AG04449 (cell line): ENCODE data around the gene MT1A.
A peak's percentile ranks its signal among the peaks of the same experiment; 100 is the strongest.

Source experiments
- CTCF ChIA-PET: fragments of 350-600 bp; formaldehyde crosslinking; extraction: SDS; loops from one replicate; lab custom pipeline; 2021; ENCODE audit warnings: antibody characterized with exemption; lab: Yijun Ruan, JAX
- POLR2A ChIA-PET: fragments of 400-600, 350-600 bp; formaldehyde crosslinking; extraction: SDS; loops from one replicate; lab custom pipeline; 2020; ENCODE audit warnings: antibody characterized with exemption, inconsistent platforms; lab: Yijun Ruan, JAX
- DNase-seq: peaks from one replicate; pipeline ENCODE4 v3.0.0-alpha.2; 2010; ENCODE audit warnings: low read depth, low spot score
- H3K4me3 ChIP-seq: 2 replicates; pipeline ENCODE4 v1.5.1; 2011; ENCODE audit warnings: low read depth, mild to moderate bottlenecking, control low read depth, low read length
- TF ChIP-seq, protein P1 (sequence below): IDR thresholded peaks from one replicate; pipeline ENCODE4 v1.5.1; 2011; ENCODE audit warnings: mild to moderate bottlenecking, moderate library complexity, low read length, control low read depth, inconsistent platforms; ENCODE audit not compliant: insufficient read depth; ENCODE audit errors: missing control alignments

MT1A gene

DNA sequence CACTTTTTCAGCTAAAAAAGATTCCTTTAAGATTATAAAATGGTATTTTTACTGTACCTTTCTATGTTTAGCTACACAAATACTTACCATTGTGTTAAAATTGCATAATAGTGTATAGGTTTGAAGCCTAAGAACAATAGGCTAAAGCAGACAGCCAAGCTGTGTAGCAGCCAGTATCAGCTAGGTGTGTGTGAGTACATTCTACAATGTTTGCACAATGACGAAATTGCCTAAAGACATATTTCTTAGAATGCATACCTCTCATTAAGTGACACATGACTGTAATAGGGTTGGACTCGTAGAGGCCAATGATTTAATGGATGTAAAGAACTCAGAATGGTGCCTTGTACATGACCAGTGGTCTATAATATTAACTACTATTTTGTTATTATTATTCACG lies 11.4 kb downstream of the MT1A start:
- H3K4me3 ChIP-seq, result no peak overlapping the region
- POLR2A ChIA-PET, result no interaction called here
- TF ChIP-seq, protein P1, sequence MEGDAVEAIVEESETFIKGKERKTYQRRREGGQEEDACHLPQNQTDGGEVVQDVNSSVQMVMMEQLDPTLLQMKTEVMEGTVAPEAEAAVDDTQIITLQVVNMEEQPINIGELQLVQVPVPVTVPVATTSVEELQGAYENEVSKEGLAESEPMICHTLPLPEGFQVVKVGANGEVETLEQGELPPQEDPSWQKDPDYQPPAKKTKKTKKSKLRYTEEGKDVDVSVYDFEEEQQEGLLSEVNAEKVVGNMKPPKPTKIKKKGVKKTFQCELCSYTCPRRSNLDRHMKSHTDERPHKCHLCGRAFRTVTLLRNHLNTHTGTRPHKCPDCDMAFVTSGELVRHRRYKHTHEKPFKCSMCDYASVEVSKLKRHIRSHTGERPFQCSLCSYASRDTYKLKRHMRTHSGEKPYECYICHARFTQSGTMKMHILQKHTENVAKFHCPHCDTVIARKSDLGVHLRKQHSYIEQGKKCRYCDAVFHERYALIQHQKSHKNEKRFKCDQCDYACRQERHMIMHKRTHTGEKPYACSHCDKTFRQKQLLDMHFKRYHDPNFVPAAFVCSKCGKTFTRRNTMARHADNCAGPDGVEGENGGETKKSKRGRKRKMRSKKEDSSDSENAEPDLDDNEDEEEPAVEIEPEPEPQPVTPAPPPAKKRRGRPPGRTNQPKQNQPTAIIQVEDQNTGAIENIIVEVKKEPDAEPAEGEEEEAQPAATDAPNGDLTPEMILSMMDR, result no peak
- DNase-seq, result no peak
- CTCF ChIA-PET, result no interaction called here

DNA sequence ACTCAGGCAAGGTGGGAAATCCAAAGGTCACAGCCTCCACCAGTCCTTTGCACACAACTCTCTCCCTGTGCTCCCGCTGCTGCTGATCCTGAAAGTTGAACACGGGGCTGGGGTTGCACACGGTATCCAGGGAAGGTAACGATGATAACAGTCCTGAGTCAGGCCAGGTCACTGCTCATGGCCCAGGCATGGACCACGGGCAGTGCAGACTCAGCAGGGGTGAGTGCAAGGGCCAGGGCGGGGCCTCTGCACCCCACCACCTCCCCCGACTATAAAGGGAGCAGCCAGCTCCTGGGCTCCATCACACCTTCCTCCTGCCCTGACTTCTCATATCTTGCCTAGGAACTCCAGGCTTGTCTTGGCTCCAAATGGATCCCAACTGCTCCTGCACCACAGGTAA lies 13.1 kb downstream of the MT1A start, which contains the start of gene MT1B:
TSS of gene MT1B (plus strand) at position 301 of the 400 bp plus-strand sequence. CDS start at position 369, 68 bp downstream.
- ChIA-PET CTCF (no interaction called here), POLR2A (no interaction called here)
- DNase-seq, result no peak
- H3K4me3 ChIP-seq, result no peak within 1 kb of the TSS
- TF ChIP-seq, protein P1, result no peak

DNA sequence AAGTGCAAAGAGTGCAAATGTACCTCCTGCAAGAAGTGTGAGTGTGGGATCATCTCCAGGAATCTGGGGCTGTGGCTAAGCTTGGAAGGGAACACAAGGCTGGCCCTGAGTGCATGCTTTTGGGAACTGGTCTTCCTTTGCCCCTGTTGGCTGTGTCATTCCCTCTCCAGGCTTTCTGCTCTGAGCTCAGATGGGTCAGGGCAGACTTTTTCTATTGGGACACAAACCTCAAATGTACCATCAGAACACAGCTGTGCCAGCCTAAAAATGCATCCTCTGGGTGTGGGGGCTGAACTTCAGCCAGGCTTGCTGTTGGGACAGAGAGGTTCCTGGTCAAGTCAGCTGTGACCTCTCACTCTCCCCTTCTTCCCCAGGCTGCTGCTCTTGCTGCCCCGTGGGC lies 14.1 kb downstream of the MT1A start:
- H3K4me3 ChIP-seq, result no peak overlapping the region
- no peak for DNase-seq
- POLR2A ChIA-PET, result no interaction called here
- CTCF ChIA-PET, result interaction anchor here (1.5 kb wide), 1 partner anchor 9 kb away, joined by 7 read pairs; no protein-coding TSS in a partner anchor
- TF ChIP-seq, protein P1, result no peak

DNA sequence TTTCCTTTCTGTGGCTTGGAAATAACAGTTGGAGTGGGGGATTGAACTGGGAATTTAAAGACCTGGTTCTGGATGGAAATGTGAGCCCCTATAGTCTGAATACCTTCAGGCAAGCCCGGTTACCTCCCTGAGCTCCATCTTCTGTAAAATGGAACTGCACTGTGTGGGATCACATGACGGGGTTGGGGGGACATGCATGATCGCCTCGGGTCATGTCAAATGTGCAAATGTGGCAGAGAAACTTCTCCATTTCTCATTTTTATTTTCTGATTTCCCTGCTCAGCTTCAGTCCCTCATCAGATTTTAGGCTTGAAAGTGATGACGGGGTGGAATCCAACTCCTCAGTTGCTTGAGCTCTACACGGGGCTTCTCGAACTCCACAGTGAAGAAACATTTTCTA lies 14.8 kb downstream of the MT1A start:
- TF ChIP-seq, protein P1, result no peak
- CTCF ChIA-PET, result interaction anchor here (1.5 kb wide), 1 partner anchor 9 kb away, joined by 7 read pairs; no protein-coding TSS in a partner anchor
- POLR2A ChIA-PET, result no interaction called here
- H3K4me3 ChIP-seq, result no peak overlapping the region
- DNase-seq, result no peak

DNA sequence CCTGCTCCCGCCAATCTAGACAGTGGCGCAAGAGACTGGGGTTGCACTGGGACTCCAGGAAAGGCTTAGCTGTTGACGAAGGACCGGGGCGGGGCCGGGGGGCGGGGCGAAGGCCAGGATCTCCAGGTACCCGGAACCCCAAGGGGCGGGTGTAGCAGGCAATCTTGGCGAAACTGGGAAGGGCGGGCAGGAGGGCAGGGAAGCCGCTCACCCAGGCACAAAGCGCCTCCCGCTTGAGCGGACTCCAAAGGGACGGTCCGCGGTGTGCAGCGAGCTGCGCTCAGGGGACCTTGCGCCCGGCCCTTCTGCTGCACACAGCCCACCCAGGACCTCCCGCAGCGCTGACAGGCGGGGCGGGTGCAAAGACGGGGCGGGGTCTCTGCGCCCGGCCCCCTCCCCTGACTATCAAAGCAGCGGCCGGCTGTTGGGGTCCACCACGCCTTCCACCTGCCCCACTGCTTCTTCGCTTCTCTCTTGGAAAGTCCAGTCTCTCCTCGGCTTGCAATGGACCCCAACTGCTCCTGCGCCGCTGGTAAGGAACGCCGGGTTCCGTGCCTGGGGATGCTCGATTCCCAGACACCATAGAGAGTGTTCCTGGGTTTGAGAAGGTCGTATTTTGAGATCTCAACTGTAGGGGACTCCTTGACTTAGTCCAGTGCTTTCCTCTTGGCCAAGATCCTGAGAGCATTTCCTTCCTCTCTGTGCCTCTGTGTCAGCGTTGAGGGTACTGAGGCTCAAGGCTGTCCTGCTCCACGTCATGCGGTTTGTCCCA lies 19.3 kb downstream of the MT1A start, which contains the start of gene MT1F:
TSS of gene MT1F (plus strand) at position 405 of the 772 bp plus-strand sequence. CDS start at position 505, 100 bp downstream.
- H3K4me3 ChIP-seq, result peak within 1 kb of the TSS; percentile 47
- ChIA-PET CTCF (no interaction called here), POLR2A (no interaction called here)
- DNase-seq, result no peak
- TF ChIP-seq, protein P1, result no peak

DNA sequence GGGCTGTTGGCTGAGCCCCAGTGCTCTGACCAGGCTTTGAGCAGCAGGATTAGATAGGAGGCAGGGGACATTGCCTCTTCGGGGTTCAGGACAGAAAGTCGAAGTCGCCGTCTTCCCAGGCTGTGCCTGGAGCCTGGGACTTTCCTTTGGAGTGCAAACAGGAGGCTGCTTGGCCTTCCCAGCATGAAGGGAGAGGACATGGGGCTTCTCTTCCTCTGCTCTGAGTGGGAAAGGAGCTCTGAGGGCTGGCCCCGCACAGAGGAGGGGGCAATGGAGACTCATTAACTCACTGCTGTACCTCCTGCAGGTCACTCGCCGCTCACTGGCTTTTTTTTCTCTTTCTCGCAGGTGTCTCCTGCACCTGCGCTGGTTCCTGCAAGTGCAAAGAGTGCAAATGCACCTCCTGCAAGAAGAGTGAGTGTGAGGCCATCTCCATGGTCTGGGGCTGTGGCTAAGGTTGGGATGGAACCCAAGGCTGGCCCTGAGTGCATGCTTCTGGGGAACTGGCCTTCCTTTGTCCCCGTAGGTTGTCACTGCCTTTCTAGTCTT lies 19.9 kb downstream of the MT1A start:
- ChIA-PET CTCF (no interaction called here), POLR2A (no interaction called here)
- TF ChIP-seq, protein P1, result no peak
- peak overlapping the region; percentile 47 for H3K4me3 ChIP-seq
- no peak for DNase-seq
